T1000 (cell line): ENCODE data around the gene RBM12.

Source experiments
- DNase-seq: peaks from one replicate; lab custom pipeline; 2025; ENCODE audit warnings: mixed read lengths; lab: John Stamatoyannopoulos, UW

RBM12 gene

DNA sequence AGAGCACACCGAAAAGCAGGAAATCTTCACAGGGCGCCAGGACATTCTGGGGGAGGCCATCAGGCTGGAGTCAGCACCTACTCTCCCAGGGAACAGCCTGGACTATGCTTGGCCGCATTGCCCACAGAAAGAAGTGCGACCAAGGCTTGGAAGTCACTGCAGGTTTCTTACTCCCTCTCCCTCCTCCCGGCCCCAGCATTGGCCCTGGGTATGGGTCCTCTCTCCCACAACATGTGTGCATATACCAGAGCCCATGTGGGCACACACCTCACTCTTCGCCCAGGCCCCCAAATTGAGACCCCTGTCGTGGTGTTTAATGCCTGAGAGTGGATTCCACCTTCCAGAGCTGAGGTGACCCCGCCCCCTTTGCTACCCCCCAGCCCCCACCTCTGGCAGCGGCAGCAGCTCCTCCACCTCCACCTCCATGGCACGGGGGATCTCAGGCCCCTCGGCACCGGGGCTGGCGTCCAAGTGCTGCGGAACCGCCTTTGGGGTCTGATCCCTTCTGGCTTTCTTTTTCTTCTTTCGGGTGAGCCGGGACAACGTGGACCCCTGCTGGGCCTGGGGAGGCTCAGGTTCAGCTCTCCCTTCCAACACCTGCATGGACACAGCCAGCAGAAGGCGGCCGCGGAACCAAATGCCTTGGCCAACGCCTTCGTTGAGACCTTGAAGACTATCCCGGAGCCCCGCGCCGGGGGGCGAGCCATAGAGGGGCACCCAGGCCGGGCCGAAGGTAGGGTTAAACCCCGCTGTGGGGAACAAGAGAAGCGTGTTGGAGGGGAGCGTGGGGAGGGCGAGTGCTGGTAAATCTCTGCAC is 64.3 kb downstream of the RBM12 start:
- no peak for DNase-seq

DNA sequence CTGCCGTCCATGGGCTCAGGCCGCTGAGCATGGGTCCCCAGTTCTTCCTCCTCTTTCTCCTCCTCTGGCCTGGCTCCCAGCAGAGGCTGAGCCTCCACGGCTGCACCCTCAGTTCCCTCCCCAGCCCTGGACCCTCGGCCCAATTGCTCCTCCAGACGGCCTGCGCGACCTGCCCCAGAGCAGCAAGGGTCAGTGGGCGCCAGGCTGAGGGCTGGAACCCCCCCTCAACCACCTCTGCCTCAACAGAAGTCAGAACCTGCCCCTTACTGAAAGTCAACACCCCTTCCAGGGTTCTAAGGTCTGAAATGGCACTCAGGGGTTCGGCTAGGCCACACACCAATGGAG is 65.0 kb downstream of the RBM12 start:
- DNase-seq = no peak
